GM12873 (cell line): ENCODE measurements around the gene NUP153.

Source experiments
- TF ChIP-seq, protein P1 (sequence below): IDR thresholded peaks from 2 replicates; pipeline ENCODE4 v1.5.1; 2012; ENCODE audit warnings: low read depth, mild to moderate bottlenecking, moderate library complexity, low read length, control low read depth; ENCODE audit not compliant: insufficient read depth; ENCODE audit errors: missing control alignments

The NUP153 gene

GRCh38 chr6:17574866-17575560, 131.7 kb downstream of the NUP153 start:
- TF ChIP-seq, protein P1, sequence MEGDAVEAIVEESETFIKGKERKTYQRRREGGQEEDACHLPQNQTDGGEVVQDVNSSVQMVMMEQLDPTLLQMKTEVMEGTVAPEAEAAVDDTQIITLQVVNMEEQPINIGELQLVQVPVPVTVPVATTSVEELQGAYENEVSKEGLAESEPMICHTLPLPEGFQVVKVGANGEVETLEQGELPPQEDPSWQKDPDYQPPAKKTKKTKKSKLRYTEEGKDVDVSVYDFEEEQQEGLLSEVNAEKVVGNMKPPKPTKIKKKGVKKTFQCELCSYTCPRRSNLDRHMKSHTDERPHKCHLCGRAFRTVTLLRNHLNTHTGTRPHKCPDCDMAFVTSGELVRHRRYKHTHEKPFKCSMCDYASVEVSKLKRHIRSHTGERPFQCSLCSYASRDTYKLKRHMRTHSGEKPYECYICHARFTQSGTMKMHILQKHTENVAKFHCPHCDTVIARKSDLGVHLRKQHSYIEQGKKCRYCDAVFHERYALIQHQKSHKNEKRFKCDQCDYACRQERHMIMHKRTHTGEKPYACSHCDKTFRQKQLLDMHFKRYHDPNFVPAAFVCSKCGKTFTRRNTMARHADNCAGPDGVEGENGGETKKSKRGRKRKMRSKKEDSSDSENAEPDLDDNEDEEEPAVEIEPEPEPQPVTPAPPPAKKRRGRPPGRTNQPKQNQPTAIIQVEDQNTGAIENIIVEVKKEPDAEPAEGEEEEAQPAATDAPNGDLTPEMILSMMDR: no peak

DNA sequence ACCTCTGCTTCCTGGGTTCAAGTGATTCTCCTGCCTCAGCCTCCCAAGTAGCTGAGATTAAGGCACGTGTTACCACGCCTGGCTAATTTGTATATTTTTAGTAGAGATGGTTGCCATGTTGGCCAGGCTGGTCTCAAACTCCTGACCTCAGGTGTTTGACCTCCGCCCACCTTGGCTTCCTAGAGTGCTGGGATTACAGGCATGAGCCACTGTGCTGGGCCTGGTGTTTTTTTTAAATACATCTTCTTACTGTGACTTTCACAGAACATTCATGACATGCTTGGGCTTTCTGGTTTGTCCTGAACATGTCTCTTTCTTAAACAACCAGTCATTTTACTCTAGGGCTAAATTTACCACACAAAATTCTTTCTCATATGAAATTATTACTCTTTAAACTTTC, 141.3 kb downstream of the NUP153 start:
- TF ChIP-seq, protein P1: no peak
